Pancreas (tissue), 10 donors: ENCODE results near the gene RAET1E. TPM values are rescaled to one million over a fixed set of nuclear protein-coding genes. Genes with fewer than 3 reads are reported as not detected.
"Not testable (repeated sequence)": the region's sequence is repeated elsewhere in the genome, so short reads cannot be mapped to it uniquely, and the experiment has no call there.

Source experiments
- ATAC-seq, 4 donors: fragments of 200-7000 bp; cut with Tn5 transposase; one replicate each; pipeline versions ENCODE4 v1.8.0 to v1.9.1; 2020; ENCODE audit warnings: mild to moderate bottlenecking in 4 of 4, moderate library complexity in 4 of 4
- DNase-seq, 6 donors: peaks; one replicate each; pipeline ENCODE4 v3.0.0-alpha.2; 2020
- FAIRE-seq: peaks from 2 replicates; lab custom pipeline; 2012; peaks lifted over from hg19 to GRCh38; lab: Jason Lieb, UNC
- H3K27ac ChIP-seq, 4 donors: fragments of 200-600 bp; sonication (generic); 1 replicate in 3 of 4; 2 replicates in 1 of 4; pipeline versions ENCODE4 v1.5.0 to v1.8.0; 2020
- H3K27me3 ChIP-seq, 4 donors: fragments of 200-600 bp; one replicate each; pipeline ENCODE4 v1.8.0; 2021
- H3K36me3 ChIP-seq, 3 donors: fragments of 200-600 bp; sonication (generic) in 1 of 3; one replicate each; pipeline versions ENCODE4 v1.5.0 to v1.8.0; 2020 to 2021
- H3K4me1 ChIP-seq, 3 donors: fragments of 200-600 bp; one replicate each; pipeline ENCODE4 v1.8.0; 2021
- H3K4me3 ChIP-seq, 4 donors: fragments of 200-600 bp; sonication (generic) in 2 of 4; one replicate each; pipeline versions ENCODE4 v1.5.0 to v1.8.0; 2020 to 2021
- H3K9me3 ChIP-seq, 4 donors: fragments of 200-600 bp; one replicate each; pipeline ENCODE4 v1.8.0; 2021
- WGBS, 2 donors: extraction: QIAGEN DNeasy Blood & Tissue Kit; methylation state at CpG; one replicate each; pipeline ENCODE4 v1.1.7; 2013; 5-methylcytosine and 5-hydroxymethylcytosine counted together
- intact Hi-C, 3 donors: fragments of 100-400 bp; cut with DNase I; formaldehyde crosslinking; loops; one replicate each; pipeline versions ENCODE4 v1.11.1 to v1.14.2; 2022
- polyA plus RNA-seq, 2 donors: library from polyadenylated mRNA; stranded (reverse); fragments of 200-250 nt; gene quantifications; one replicate each; pipeline ENCODE4 v1.2.3, GENCODE V29; 2013
- total RNA-seq, 6 donors: library from RNA; stranded (reverse); fragmentation: NEBNext Ultra II Directional in 4 of 6; extraction: Animal tissue kit (Norgen Biotek cat#: 25700) in 4 of 6; gene quantifications; one replicate each; pipeline versions ENCODE4 v1.2.1 to v1.2.4, GENCODE V29; 2021 to 2023
- TF ChIP-seq, protein P1 (sequence below), 4 donors: fragments of 200-600 bp; sonication (generic) in 3 of 4; IDR thresholded peaks; one replicate each; pipeline versions ENCODE4 v1.5.0 to v1.8.0; 2021; ENCODE audit warnings: antibody characterized with exemption in 4 of 4
- donor health status: healthy with polysubstance abuse.
- donor health status: DM: no; HTN: no; CAD: no; lungs with moderate emphysema.
- donor health status: DM: no; HTN: no; CAD: no.
- donor health status: control.
- donor health status: control.
- donor health status: Bipolar disorder and iron deficiency.
- donor health status: DM: yes; HTN: yes; CAD: no.
- donor health status: DM: no; HTN: no; CAD: no.
- donor health status: DM: no; HTN: no; CAD: no.
- donor health status: DM: yes; HTN: yes; CAD: no.

The RAET1E gene
- total and polyA plus RNA-seq, 8 donors = 0.09 TPM; not detected in 7

- Histone ChIP-seq H3K27ac (peak overlapping the region in 1 of 4 donors; percentile 19), H3K4me3 (no peak overlapping the region), H3K9me3 (no peaks in the 10 kb centered on the region), H3K27me3 (no peaks in the 10 kb centered on the region), H3K36me3 (peaks cover 0 to 4% (median 0%) of the 10 kb centered on the region in 3 donors), H3K4me1 (peaks cover 0 to 6% (median 0%) of the 10 kb centered on the region in 3 donors)
- FAIRE-seq (no peak), DNase-seq (no peak), ATAC-seq (peak in 3 of 4 donors; percentile 36 to 45 (median 40))
- intact Hi-C loops = no loop called here
- TF ChIP-seq, protein P1, sequence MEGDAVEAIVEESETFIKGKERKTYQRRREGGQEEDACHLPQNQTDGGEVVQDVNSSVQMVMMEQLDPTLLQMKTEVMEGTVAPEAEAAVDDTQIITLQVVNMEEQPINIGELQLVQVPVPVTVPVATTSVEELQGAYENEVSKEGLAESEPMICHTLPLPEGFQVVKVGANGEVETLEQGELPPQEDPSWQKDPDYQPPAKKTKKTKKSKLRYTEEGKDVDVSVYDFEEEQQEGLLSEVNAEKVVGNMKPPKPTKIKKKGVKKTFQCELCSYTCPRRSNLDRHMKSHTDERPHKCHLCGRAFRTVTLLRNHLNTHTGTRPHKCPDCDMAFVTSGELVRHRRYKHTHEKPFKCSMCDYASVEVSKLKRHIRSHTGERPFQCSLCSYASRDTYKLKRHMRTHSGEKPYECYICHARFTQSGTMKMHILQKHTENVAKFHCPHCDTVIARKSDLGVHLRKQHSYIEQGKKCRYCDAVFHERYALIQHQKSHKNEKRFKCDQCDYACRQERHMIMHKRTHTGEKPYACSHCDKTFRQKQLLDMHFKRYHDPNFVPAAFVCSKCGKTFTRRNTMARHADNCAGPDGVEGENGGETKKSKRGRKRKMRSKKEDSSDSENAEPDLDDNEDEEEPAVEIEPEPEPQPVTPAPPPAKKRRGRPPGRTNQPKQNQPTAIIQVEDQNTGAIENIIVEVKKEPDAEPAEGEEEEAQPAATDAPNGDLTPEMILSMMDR (IDR thresholded peaks at IDR 0.05) = no peak
- 81 to 92% methylated on average over 6 of the region's 6 CpGs for WGBS, 2 donors
Observed at GRCh38 chr6:149852180-149852579, 45.7 kb downstream of the RAET1E start.

DNA sequence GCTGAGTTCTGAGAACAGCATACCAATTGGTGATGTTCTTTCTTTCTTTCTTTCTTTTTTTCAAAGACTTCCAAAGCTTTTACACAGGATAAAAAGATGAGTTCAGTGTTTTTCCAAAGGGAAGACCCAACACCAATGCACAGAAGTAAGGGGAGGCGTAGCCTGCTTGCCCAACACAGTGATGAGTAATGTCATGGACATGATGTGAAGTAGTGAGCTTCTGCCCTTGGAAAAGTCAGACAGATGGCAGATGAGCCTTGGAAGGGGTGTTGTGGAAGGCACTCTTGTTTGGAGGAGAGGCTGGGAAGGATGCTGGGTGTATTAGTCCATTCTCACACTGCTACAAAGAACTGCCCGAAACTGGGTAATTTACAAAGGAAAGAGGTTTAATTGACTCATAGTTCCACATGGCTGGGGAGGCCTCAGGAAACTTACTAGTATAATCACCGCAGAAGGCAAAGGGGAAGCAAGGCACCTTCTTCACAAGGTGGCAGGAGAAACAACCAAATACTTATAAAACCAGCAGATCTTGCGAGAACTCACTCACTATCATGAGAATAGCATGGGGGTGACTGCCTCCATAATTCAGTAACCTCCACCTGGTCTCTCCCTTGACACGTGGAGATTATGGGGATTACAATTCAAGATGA lies 46.3 kb downstream of the RAET1E start:
- ATAC-seq (no peak), DNase-seq (no peak), FAIRE-seq (no peak)
- TF ChIP-seq, protein P1 (IDR thresholded peaks at IDR 0.05) = no peak
- no peaks in the 10 kb centered on the region for H3K9me3 ChIP-seq
- intact Hi-C loops = no loop called here
- no peak overlapping the region for H3K27ac ChIP-seq
- H3K27me3 ChIP-seq = no peaks in the 10 kb centered on the region
- H3K4me3 ChIP-seq = no peak overlapping the region
- H3K36me3 ChIP-seq = peaks cover 0 to 4% (median 0%) of the 10 kb centered on the region in 3 donors
- 90 to 92% methylated on average over 5 of the region's 5 CpGs for WGBS, 2 donors
- H3K4me1 ChIP-seq = peaks cover 0 to 10% (median 0%) of the 10 kb centered on the region in 3 donors

- 71 to 86% methylated on average over 4 of the region's 4 CpGs for WGBS, 2 donors
- ATAC-seq, intact Hi-C loops, DNase-seq, H3K27me3 ChIP-seq, H3K36me3 ChIP-seq, FAIRE-seq, H3K4me1 ChIP-seq, H3K27ac ChIP-seq, H3K4me3 ChIP-seq, H3K9me3 ChIP-seq: not testable (repeated sequence)
Observed at GRCh38 chr6:149848343-149848742, 49.6 kb downstream of the RAET1E start.

Other genes with a start within 250 kb of the RAET1E start
- 1 to 10 TPM; 3.5 to 6.5 (median 4.8) TPM for gene KATNA1, start 249.4 kb downstream of the RAET1E start, total RNA-seq
- gene KATNA1, start 249.4 kb downstream of the RAET1E start, polyA plus RNA-seq = 1 to 10 TPM; 3.5 to 7.7 TPM
- gene LATS1, start 180.0 kb downstream of the RAET1E start, total RNA-seq = 10 to 100 TPM in 3 of 6 donors, 1 to 10 TPM in 3; 8.8 to 17.4 (median 10.4) TPM
- gene LATS1, start 180.0 kb downstream of the RAET1E start, polyA plus RNA-seq = 1 to 10 TPM; 5.2 to 6.1 TPM
- 10 to 100 TPM; 13.1 to 21.0 (median 16.6) TPM for gene NUP43, start 151.6 kb downstream of the RAET1E start, total RNA-seq
- 1 to 10 TPM; 7.2 to 7.8 TPM for gene NUP43, start 151.6 kb downstream of the RAET1E start, polyA plus RNA-seq
- 10 to 100 TPM; 20.3 to 33.2 (median 26.9) TPM for gene PCMT1, start 148.4 kb downstream of the RAET1E start, total RNA-seq
- gene PCMT1, start 148.4 kb downstream of the RAET1E start, polyA plus RNA-seq = 10 to 100 TPM in 1 of 2 donors, 1 to 10 TPM in 1; 9.7 to 35.6 TPM
- gene LRP11, start 33.8 kb downstream of the RAET1E start, total RNA-seq = 10 to 100 TPM; 10.9 to 22.2 (median 15.2) TPM
- 10 to 100 TPM in 1 of 2 donors, 1 to 10 TPM in 1; 5.4 to 19.7 TPM for gene LRP11, start 33.8 kb downstream of the RAET1E start, polyA plus RNA-seq
- gene RAET1G, start 25.0 kb upstream of the RAET1E start, total RNA-seq = under 1 TPM in 1 of 6 donors, not detected in 5; 0.31 TPM
- gene RAET1G, start 25.0 kb upstream of the RAET1E start, polyA plus RNA-seq = under 1 TPM in 1 of 2 donors, not detected in 1; 0.30 TPM
- gene ULBP2, start 43.9 kb upstream of the RAET1E start, total RNA-seq = under 1 TPM in 3 of 6 donors, not detected in 3; 0.25 to 0.37 (median 0.34) TPM
- under 1 TPM; 0.19 TPM for gene ULBP2, start 43.9 kb upstream of the RAET1E start, polyA plus RNA-seq
- 1 to 10 TPM in 1 of 6 donors, under 1 TPM in 3, not detected in 2; 0.04 to 1.3 (median 0.09) TPM for gene ULBP1, start 65.8 kb upstream of the RAET1E start, total RNA-seq
- under 1 TPM in 1 of 2 donors, not detected in 1; 0.02 TPM for gene ULBP1, start 65.8 kb upstream of the RAET1E start, polyA plus RNA-seq
- under 1 TPM in 2 of 6 donors, not detected in 4; 0.46 to 0.53 TPM for gene RAET1L, start 127.4 kb upstream of the RAET1E start, total RNA-seq
- gene RAET1L, start 127.4 kb upstream of the RAET1E start, polyA plus RNA-seq = not detected
- gene ULBP3, start 171.0 kb upstream of the RAET1E start, total RNA-seq = under 1 TPM; 0.56 to 0.98 (median 0.83) TPM
- gene ULBP3, start 171.0 kb upstream of the RAET1E start, polyA plus RNA-seq = under 1 TPM; 0.38 to 0.70 TPM
- under 1 TPM; 0.09 to 0.90 (median 0.54) TPM for gene PPP1R14C, start 244.9 kb upstream of the RAET1E start, total RNA-seq
- 1 to 10 TPM; 1.4 to 7.3 TPM for gene PPP1R14C, start 244.9 kb upstream of the RAET1E start, polyA plus RNA-seq